MM.1S (cell line): ENCODE data around the gene UBE2J2.

Experiments used
- DNase-seq: peaks from one replicate; pipeline ENCODE4 v3.0.0-alpha.2; 2015
- H2AFZ ChIP-seq: fragments of 300-600 bp; sonication (generic); 2 replicates; pipeline ENCODE4 v1.6.0; 2016; ENCODE audit warnings: antibody characterized with exemption, low read length
- H3F3A ChIP-seq: fragments of 300-600 bp; sonication (generic); 2 replicates; pipeline ENCODE4 v1.6.1; 2016; ENCODE audit warnings: mild to moderate bottlenecking, antibody characterized with exemption, low read length, moderate library complexity, mixed read lengths; ENCODE audit not compliant: insufficient read depth
- H3K27ac ChIP-seq: fragments of 300-600 bp; sonication (generic); 2 replicates; pipeline ENCODE4 v1.5.1; 2016; ENCODE audit warnings: mild to moderate bottlenecking, low read length
- H3K27me3 ChIP-seq: fragments of 300-600 bp; sonication (generic); replicated peaks from 2 replicates; pipeline ENCODE4 v1.6.0; 2016; ENCODE audit warnings: low read length; ENCODE audit not compliant: insufficient read depth
- H3K36me3 ChIP-seq: fragments of 300-600 bp; sonication (generic); replicated peaks from 2 replicates; pipeline ENCODE4 v1.6.1; 2016; ENCODE audit warnings: mild to moderate bottlenecking, low read length, mixed read lengths; ENCODE audit not compliant: insufficient read depth
- H3K4me1 ChIP-seq: fragments of 300-600 bp; sonication (generic); 2 replicates; pipeline ENCODE4 v1.6.1; 2016; ENCODE audit warnings: low read length, mixed read lengths
- H3K4me2 ChIP-seq: fragments of 300-600 bp; sonication (generic); 2 replicates; pipeline ENCODE4 v1.6.0; 2016; ENCODE audit warnings: low read depth, low read length
- H3K4me3 ChIP-seq: fragments of 300-600 bp; sonication (generic); 2 replicates; pipeline ENCODE4 v1.5.1; 2016; ENCODE audit warnings: low read length, mixed read lengths
- H3K79me2 ChIP-seq: fragments of 300-600 bp; sonication (generic); 2 replicates; pipeline ENCODE4 v1.6.1; 2016; ENCODE audit warnings: mixed run types, low read length, mixed read lengths
- H3K9ac ChIP-seq: fragments of 300-600 bp; sonication (generic); 2 replicates; pipeline ENCODE4 v1.6.1; 2016; ENCODE audit warnings: low read length, mixed read lengths
- H3K9me2 ChIP-seq: fragments of 300-600 bp; sonication (generic); replicated peaks from 2 replicates; pipeline ENCODE4 v1.6.1; 2016; ENCODE audit warnings: mild to moderate bottlenecking, low read length, mixed read lengths; ENCODE audit not compliant: insufficient read depth
- H3K9me3 ChIP-seq: fragments of 300-600 bp; sonication (generic); replicated peaks from 2 replicates; pipeline ENCODE4 v1.6.1; 2016; ENCODE audit warnings: mild to moderate bottlenecking, low read length, mixed read lengths; ENCODE audit not compliant: insufficient read depth
- H4K20me1 ChIP-seq: fragments of 300-600 bp; sonication (generic); 2 replicates; pipeline ENCODE4 v1.6.1; 2016; ENCODE audit warnings: mild to moderate bottlenecking, low read length, moderate library complexity, mixed read lengths; ENCODE audit not compliant: insufficient read depth
- CTCF ChIP-seq: fragments of 300-600 bp; sonication (generic); IDR thresholded peaks from 2 replicates; pipeline ENCODE4 v1.5.1; 2016; ENCODE audit warnings: antibody characterized with exemption, low read length, mixed read lengths
- EZH2 ChIP-seq: fragments of 300-600 bp; sonication (generic); optimal IDR thresholded peaks from 2 replicates; pipeline ENCODE3; 2017; ENCODE audit warnings: low read depth, mild to moderate bottlenecking, antibody characterized with exemption, low read length, mixed read lengths
- EZH2phosphoT487 ChIP-seq: fragments of 300-600 bp; sonication (generic); IDR thresholded peaks from 2 replicates; pipeline ENCODE4 v1.6.1; 2018; ENCODE audit warnings: antibody characterized with exemption, low read length

Gene UBE2J2

GRCh38 chr1:1233567-1233892 is 40.1 kb downstream of the UBE2J2 start:
- Histone ChIP-seq H3K27me3 (peaks cover 13% of the 10 kb centered on the region), H3K9me2 (no peaks in the 10 kb centered on the region), H3K4me2 (no peak overlapping the region), H3K9me3 (no peaks in the 10 kb centered on the region), H3K4me1 (0 out of 2 replicates have a peak, but pooled peaks cover 3% of the 10 kb centered on the region), H2AFZ (no peak overlapping the region), H4K20me1 (no peaks in the 10 kb centered on the region), H3K36me3 (0 out of 2 replicates have a peak, but pooled peaks cover 1% of the 10 kb centered on the region), H3K9ac (no peak overlapping the region), H3K4me3 (no peak overlapping the region), H3F3A (no peaks in the 10 kb centered on the region), H3K27ac (no peak overlapping the region), H3K79me2 (peaks cover 37% of the 10 kb centered on the region)
- no peak for DNase-seq
- TF ChIP-seq EZH2phosphoT487, result no peak
- no peak for TF ChIP-seq CTCF
- TF ChIP-seq EZH2, result no peak

GRCh38 chr1:1232796-1233566 is 40.7 kb downstream of the UBE2J2 start:
- DNase-seq, result no peak
- H3K9ac ChIP-seq, result no peak overlapping the region
- H4K20me1 ChIP-seq, result no peaks in the 10 kb centered on the region
- no peak overlapping the region for H3K4me2 ChIP-seq
- no peak overlapping the region for H2AFZ ChIP-seq
- no peak overlapping the region for H3K4me3 ChIP-seq
- H3K36me3 ChIP-seq, result peaks cover 5% of the 10 kb centered on the region; the same call in 1 of the 2 replicates
- H3K9me2 ChIP-seq, result no peaks in the 10 kb centered on the region
- 0 out of 2 replicates have a peak, but pooled peaks cover 3% of the 10 kb centered on the region for H3K4me1 ChIP-seq
- no peaks in the 10 kb centered on the region for H3F3A ChIP-seq
- no peaks in the 10 kb centered on the region for H3K9me3 ChIP-seq
- peaks cover 42% of the 10 kb centered on the region for H3K79me2 ChIP-seq
- no peak overlapping the region for H3K27ac ChIP-seq
- TF ChIP-seq CTCF (no peak), EZH2 (no peak), EZH2phosphoT487 (no peak)
- H3K27me3 ChIP-seq, result peaks cover 8% of the 10 kb centered on the region

- Histone ChIP-seq H3F3A (no peaks in the 10 kb centered on the region), H3K79me2 (peaks cover 49% of the 10 kb centered on the region), H3K4me1 (0 out of 2 replicates have a peak, but pooled peaks cover 3% of the 10 kb centered on the region), H4K20me1 (no peaks in the 10 kb centered on the region), H3K9me3 (no peaks in the 10 kb centered on the region), H3K36me3 (peaks cover 5% of the 10 kb centered on the region; the same call in 1 of the 2 replicates), H3K9me2 (no peaks in the 10 kb centered on the region), H3K27ac (peak within 1 kb of the TSS; percentile 3; the same call in 1 of the 2 replicates), H3K4me3 (peak within 1 kb of the TSS; percentile 83), H3K27me3 (peaks cover 2% of the 10 kb centered on the region), H3K9ac (peak within 1 kb of the TSS; percentile 72), H2AFZ (peak within 1 kb of the TSS; percentile 19), H3K4me2 (peak within 1 kb of the TSS; percentile 77)
- TF ChIP-seq EZH2, result no peak
- no peak for TF ChIP-seq CTCF
- TF ChIP-seq EZH2phosphoT487, result no peak
- DNase-seq, result no peak
Observed at GRCh38 chr1:1232208-1232795, 41.4 kb downstream of the UBE2J2 start, which contains the start of gene B3GALT6. B3GALT6 (plus strand) TSS chr1:1232237; CDS start chr1:1232279, 42 bp downstream.
